ENCODE measurements around the gene BRINP1. TPM values are rescaled to one million over a fixed set of nuclear protein-coding genes. Genes with fewer than 3 reads are reported as not detected.

The BRINP1 gene
- total RNA-seq, 4 donors from 2014 or later, result not detected

GRCh38 chr9:119148855-119149254, 220.4 kb downstream of the BRINP1 start:
- TF ChIP-seq POLR2AphosphoS5 (IDR thresholded peaks at IDR 0.05), result no peak
- no peak for TF ChIP-seq EP300 (IDR thresholded peaks at IDR 0.05)
- no peak for TF ChIP-seq CTCF (IDR thresholded peaks at IDR 0.05)
- no peak for TF ChIP-seq POLR2A (IDR thresholded peaks at IDR 0.05)
- Histone ChIP-seq H3K4me1 (no peaks in the 10 kb centered on the region), H3K4me3 (no peak overlapping the region), H3K36me3 (no peaks in the 10 kb centered on the region), H3K9me3 (no peaks in the 10 kb centered on the region), H3K27ac (no peak overlapping the region), H3K27me3 (no peaks in the 10 kb centered on the region)
- no peak for DNase-seq (ENCODE audit: low spot score in 2 of 2)
- WGBS, result 87% methylated on average over 4 of the region's 4 CpGs

GRCh38 chr9:119137479-119137878, 231.8 kb downstream of the BRINP1 start:
- DNase-seq (ENCODE audit: low spot score in 2 of 2), result no peak
- Histone ChIP-seq H3K4me3 (no peak overlapping the region), H3K36me3 (no peaks in the 10 kb centered on the region), H3K27ac (no peak overlapping the region), H3K9me3 (no peaks in the 10 kb centered on the region), H3K27me3 (no peaks in the 10 kb centered on the region), H3K4me1 (no peaks in the 10 kb centered on the region)
- 85% methylated on average over 2 of the region's 2 CpGs for WGBS
- TF ChIP-seq EP300 (IDR thresholded peaks at IDR 0.05) (no peak), CTCF (IDR thresholded peaks at IDR 0.05) (no peak), POLR2A (IDR thresholded peaks at IDR 0.05) (no peak), POLR2AphosphoS5 (IDR thresholded peaks at IDR 0.05) (no peak)

DNA sequence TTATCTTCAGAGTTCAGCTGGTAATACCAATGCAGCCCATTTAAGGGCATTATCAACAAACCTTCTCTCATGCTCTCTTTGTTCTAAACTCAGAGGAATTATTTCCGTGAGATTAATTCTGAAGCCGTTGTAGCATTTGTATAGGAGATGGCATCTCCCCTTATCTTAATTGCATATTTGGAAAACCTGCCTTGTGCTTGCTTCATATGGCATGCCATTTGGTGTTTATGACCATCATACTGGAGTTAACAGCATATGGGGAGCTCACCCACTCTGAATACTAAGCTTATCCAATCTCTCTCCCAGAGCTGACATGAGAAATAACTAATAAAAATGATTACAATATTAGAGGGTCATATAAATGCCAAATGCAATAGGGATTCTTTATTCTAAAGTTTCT, 243.2 kb downstream of the BRINP1 start:
- no peaks in the 10 kb centered on the region for H3K27me3 ChIP-seq
- H3K4me3 ChIP-seq, result no peak overlapping the region
- WGBS, result 72% methylated on average over 2 of the region's 2 CpGs
- no peaks in the 10 kb centered on the region for H3K4me1 ChIP-seq
- TF ChIP-seq POLR2A (IDR thresholded peaks at IDR 0.05) (no peak), CTCF (IDR thresholded peaks at IDR 0.05) (no peak), POLR2AphosphoS5 (IDR thresholded peaks at IDR 0.05) (no peak), EP300 (IDR thresholded peaks at IDR 0.05) (no peak)
- no peaks in the 10 kb centered on the region for H3K9me3 ChIP-seq
- no peak overlapping the region for H3K27ac ChIP-seq
- no peak for DNase-seq (ENCODE audit: low spot score in 2 of 2)
- no peaks in the 10 kb centered on the region for H3K36me3 ChIP-seq

DNA sequence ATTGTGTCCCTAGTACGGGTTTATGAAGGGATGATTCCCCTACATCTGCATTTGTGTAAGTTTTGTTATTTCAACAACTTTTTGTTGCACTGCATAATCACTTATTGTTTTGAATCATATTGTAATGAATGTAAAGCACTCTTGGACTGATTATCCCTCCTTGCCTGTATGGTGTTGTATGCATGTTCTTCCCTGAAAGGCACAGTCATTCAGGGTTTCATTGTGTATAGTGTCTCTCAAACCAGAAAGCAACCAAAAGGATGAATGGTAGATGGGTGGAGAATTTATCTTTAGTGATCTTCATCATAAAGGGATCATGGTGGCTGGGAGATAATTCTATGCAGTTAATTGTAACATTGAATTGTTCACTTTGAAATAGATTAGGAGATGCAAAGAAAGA, 247.3 kb downstream of the BRINP1 start:
- Histone ChIP-seq H3K9me3 (no peaks in the 10 kb centered on the region), H3K4me3 (no peak overlapping the region), H3K36me3 (no peaks in the 10 kb centered on the region), H3K27me3 (no peaks in the 10 kb centered on the region), H3K4me1 (no peaks in the 10 kb centered on the region), H3K27ac (no peak overlapping the region)
- WGBS, result 88% methylated on average over 1 of the region's 1 CpG
- no peak for DNase-seq (ENCODE audit: low spot score in 2 of 2)
- TF ChIP-seq POLR2AphosphoS5 (IDR thresholded peaks at IDR 0.05), result no peak
- no peak for TF ChIP-seq POLR2A (IDR thresholded peaks at IDR 0.05)
- no peak for TF ChIP-seq EP300 (IDR thresholded peaks at IDR 0.05)
- no peak for TF ChIP-seq CTCF (IDR thresholded peaks at IDR 0.05)

- Histone ChIP-seq H3K4me1 (no peaks in the 10 kb centered on the region), H3K9me3 (no peaks in the 10 kb centered on the region), H3K27me3 (no peaks in the 10 kb centered on the region), H3K36me3 (no peaks in the 10 kb centered on the region), H3K4me3 (no peak overlapping the region), H3K27ac (no peak overlapping the region)
- TF ChIP-seq POLR2A (IDR thresholded peaks at IDR 0.05) (no peak), CTCF (IDR thresholded peaks at IDR 0.05) (no peak), EP300 (IDR thresholded peaks at IDR 0.05) (no peak), POLR2AphosphoS5 (IDR thresholded peaks at IDR 0.05) (no peak)
- DNase-seq (ENCODE audit: low spot score in 2 of 2), result no peak
These were observed 251.8 kb downstream of the BRINP1 start for GRCh38 chr9:119117409-119117808.

All from suprapubic skin (tissue), 4 donors.